Measurements from ENCODE around the gene ARMH4.

DNA sequence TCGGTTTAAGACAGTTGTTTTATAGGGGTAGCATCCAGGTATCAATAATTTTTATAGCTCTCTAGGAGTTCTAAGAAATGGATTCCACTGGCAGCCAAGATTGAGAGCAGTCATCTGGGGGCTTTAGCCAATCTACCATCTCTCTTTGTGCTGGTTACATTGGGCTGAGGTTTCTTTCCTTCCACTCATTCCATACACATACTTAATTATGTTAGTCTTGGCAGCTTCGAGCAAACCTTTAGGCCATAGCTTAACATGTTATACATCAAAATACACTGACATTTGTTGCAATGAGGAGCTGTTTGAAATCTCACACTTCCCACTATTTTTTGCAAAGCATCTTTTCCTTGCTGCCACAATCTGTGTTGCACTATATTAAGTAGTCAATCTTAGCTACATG lies 63.1 kb downstream of the ARMH4 start:
- TF ChIP-seq JUND (IDR thresholded peaks at IDR 0.05) = no peak
- TF ChIP-seq, protein P1, sequence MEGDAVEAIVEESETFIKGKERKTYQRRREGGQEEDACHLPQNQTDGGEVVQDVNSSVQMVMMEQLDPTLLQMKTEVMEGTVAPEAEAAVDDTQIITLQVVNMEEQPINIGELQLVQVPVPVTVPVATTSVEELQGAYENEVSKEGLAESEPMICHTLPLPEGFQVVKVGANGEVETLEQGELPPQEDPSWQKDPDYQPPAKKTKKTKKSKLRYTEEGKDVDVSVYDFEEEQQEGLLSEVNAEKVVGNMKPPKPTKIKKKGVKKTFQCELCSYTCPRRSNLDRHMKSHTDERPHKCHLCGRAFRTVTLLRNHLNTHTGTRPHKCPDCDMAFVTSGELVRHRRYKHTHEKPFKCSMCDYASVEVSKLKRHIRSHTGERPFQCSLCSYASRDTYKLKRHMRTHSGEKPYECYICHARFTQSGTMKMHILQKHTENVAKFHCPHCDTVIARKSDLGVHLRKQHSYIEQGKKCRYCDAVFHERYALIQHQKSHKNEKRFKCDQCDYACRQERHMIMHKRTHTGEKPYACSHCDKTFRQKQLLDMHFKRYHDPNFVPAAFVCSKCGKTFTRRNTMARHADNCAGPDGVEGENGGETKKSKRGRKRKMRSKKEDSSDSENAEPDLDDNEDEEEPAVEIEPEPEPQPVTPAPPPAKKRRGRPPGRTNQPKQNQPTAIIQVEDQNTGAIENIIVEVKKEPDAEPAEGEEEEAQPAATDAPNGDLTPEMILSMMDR (IDR thresholded peaks at IDR 0.05; ENCODE audit: low read depth, low read length, missing input control) = no peak
- TF ChIP-seq, protein P2, sequence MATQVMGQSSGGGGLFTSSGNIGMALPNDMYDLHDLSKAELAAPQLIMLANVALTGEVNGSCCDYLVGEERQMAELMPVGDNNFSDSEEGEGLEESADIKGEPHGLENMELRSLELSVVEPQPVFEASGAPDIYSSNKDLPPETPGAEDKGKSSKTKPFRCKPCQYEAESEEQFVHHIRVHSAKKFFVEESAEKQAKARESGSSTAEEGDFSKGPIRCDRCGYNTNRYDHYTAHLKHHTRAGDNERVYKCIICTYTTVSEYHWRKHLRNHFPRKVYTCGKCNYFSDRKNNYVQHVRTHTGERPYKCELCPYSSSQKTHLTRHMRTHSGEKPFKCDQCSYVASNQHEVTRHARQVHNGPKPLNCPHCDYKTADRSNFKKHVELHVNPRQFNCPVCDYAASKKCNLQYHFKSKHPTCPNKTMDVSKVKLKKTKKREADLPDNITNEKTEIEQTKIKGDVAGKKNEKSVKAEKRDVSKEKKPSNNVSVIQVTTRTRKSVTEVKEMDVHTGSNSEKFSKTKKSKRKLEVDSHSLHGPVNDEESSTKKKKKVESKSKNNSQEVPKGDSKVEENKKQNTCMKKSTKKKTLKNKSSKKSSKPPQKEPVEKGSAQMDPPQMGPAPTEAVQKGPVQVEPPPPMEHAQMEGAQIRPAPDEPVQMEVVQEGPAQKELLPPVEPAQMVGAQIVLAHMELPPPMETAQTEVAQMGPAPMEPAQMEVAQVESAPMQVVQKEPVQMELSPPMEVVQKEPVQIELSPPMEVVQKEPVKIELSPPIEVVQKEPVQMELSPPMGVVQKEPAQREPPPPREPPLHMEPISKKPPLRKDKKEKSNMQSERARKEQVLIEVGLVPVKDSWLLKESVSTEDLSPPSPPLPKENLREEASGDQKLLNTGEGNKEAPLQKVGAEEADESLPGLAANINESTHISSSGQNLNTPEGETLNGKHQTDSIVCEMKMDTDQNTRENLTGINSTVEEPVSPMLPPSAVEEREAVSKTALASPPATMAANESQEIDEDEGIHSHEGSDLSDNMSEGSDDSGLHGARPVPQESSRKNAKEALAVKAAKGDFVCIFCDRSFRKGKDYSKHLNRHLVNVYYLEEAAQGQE (IDR thresholded peaks at IDR 0.05) = no peak
- TF ChIP-seq TAF1 (conservative IDR thresholded peaks at IDR 0.05) = no peak
- TF ChIP-seq SP1 (IDR thresholded peaks at IDR 0.05) = no peak
- no peak for TF ChIP-seq RXRA (IDR thresholded peaks at IDR 0.05)
- TF ChIP-seq RAD21 (IDR thresholded peaks at IDR 0.05) = no peak
- TF ChIP-seq GABPA (IDR thresholded peaks at IDR 0.05 in 1 of 2, conservative IDR thresholded peaks at IDR 0.05 in 1 of 2) = no peak
- TF ChIP-seq, protein P3, sequence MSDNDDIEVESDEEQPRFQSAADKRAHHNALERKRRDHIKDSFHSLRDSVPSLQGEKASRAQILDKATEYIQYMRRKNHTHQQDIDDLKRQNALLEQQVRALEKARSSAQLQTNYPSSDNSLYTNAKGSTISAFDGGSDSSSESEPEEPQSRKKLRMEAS (IDR thresholded peaks at IDR 0.05) = no peak

Data from liver (tissue), 3 donors.